Sigmoid colon (tissue), 4 donors: Measurements from ENCODE around the gene NECTIN2.

Experiments used
- CTCF ChIP-seq, 4 experiments: fragments of 450-650 bp in 3 of 4; fragments of 200-600 bp in 1 of 4; IDR thresholded peaks; one replicate each; pipeline ENCODE4 v1.5.1; 2016 to 2019; ENCODE audit warnings: antibody characterized with exemption in 4 of 4, mild to moderate bottlenecking in 3 of 4, moderate library complexity in 2 of 4
- POLR2A ChIP-seq, 2 donors: fragments of 450-650 bp; IDR thresholded peaks; one replicate each; pipeline ENCODE4 v1.6.1; 2016; ENCODE audit warnings: antibody characterized with exemption in 2 of 2, mild to moderate bottlenecking in 2 of 2, moderate library complexity in 2 of 2
- POLR2AphosphoS5 ChIP-seq, 4 donors: sonication (generic); formaldehyde crosslinking; IDR thresholded peaks; one replicate each; pipeline ENCODE4 v1.6.1; 2017; ENCODE audit warnings: antibody characterized with exemption in 4 of 4

- TF ChIP-seq POLR2A (IDR thresholded peaks at IDR 0.05) (no peak), CTCF (IDR thresholded peaks at IDR 0.05) (no peak), POLR2AphosphoS5 (IDR thresholded peaks at IDR 0.05) (no peak)
These were observed 6.8 kb upstream of the NECTIN2 start for GRCh38 chr19:44839276-44839675.
